IPS-18c (cell line): ENCODE measurements around the gene FAM124A.
"Not testable (repeated sequence)": the region's sequence is repeated elsewhere in the genome, so short reads cannot be mapped to it uniquely, and the experiment has no call there.

ENCODE experiments used
- H3K4me3 ChIP-seq: 2 replicates; pipeline ENCODE4 v1.7.0; 2013; ENCODE audit warnings: low read depth, mild to moderate bottlenecking, low read length, moderate library complexity; ENCODE audit not compliant: insufficient read depth
- H3K9me3 ChIP-seq: one replicate; pipeline ENCODE4 v1.6.1; 2013; ENCODE audit warnings: mild to moderate bottlenecking, low read length, moderate library complexity; ENCODE audit not compliant: control insufficient read depth, insufficient read depth

FAM124A gene

GRCh38 chr13:51276636-51277035, 54.4 kb downstream of the FAM124A start:
- H3K4me3 ChIP-seq, result no peak overlapping the region
- no peaks in the 10 kb centered on the region for H3K9me3 ChIP-seq

GRCh38 chr13:51277928-51278327, 55.7 kb downstream of the FAM124A start:
- no peak overlapping the region for H3K4me3 ChIP-seq
- no peaks in the 10 kb centered on the region for H3K9me3 ChIP-seq

- H3K4me3 ChIP-seq, result no peak overlapping the region
Observed at GRCh38 chr13:51278426-51279130, 56.4 kb downstream of the FAM124A start.

GRCh38 chr13:51280379-51280940, 58.3 kb downstream of the FAM124A start:
- no peaks in the 10 kb centered on the region for H3K9me3 ChIP-seq
- H3K4me3 ChIP-seq, result no peak overlapping the region

More at GRCh38 chr13:51278426-51279130, 56.4 kb downstream of the FAM124A start:
- no peaks in the 10 kb centered on the region for H3K9me3 ChIP-seq

GRCh38 chr13:51282322-51282721, 60.1 kb downstream of the FAM124A start:
- H3K4me3 ChIP-seq, result no peak overlapping the region
- H3K9me3 ChIP-seq, result no peaks in the 10 kb centered on the region

- H3K9me3 ChIP-seq, result not testable (repeated sequence)
Observed at GRCh38 chr13:51282923-51283322, 60.7 kb downstream of the FAM124A start.

GRCh38 chr13:51283371-51283770, 61.2 kb downstream of the FAM124A start:
- no peaks in the 10 kb centered on the region for H3K9me3 ChIP-seq

More at GRCh38 chr13:51282923-51283322, 60.7 kb downstream of the FAM124A start:
- not testable (repeated sequence) for H3K4me3 ChIP-seq

GRCh38 chr13:51284339-51284738, 62.1 kb downstream of the FAM124A start:
- H3K4me3 ChIP-seq, result no peak overlapping the region
- H3K9me3 ChIP-seq, result no peaks in the 10 kb centered on the region

More at GRCh38 chr13:51283371-51283770, 61.2 kb downstream of the FAM124A start:
- no peak overlapping the region for H3K4me3 ChIP-seq

GRCh38 chr13:51286135-51287002, 64.2 kb downstream of the FAM124A start:
- Histone ChIP-seq H3K9me3 (no peaks in the 10 kb centered on the region), H3K4me3 (no peak overlapping the region)

GRCh38 chr13:51287758-51288157, 65.6 kb downstream of the FAM124A start:
- H3K4me3 ChIP-seq, result no peak overlapping the region
- H3K9me3 ChIP-seq, result no peaks in the 10 kb centered on the region

- not testable (repeated sequence) for H3K9me3 ChIP-seq, H3K4me3 ChIP-seq
Observed at GRCh38 chr13:51288254-51288653, 66.1 kb downstream of the FAM124A start.

GRCh38 chr13:51291341-51291740, 69.1 kb downstream of the FAM124A start:
- Histone ChIP-seq H3K9me3 (no peaks in the 10 kb centered on the region), H3K4me3 (no peak overlapping the region)

GRCh38 chr13:51292000-51292565, 69.9 kb downstream of the FAM124A start:
- H3K9me3 ChIP-seq, result no peaks in the 10 kb centered on the region
- no peak overlapping the region for H3K4me3 ChIP-seq

- no peak overlapping the region for H3K4me3 ChIP-seq
- H3K9me3 ChIP-seq, result no peaks in the 10 kb centered on the region
Observed at GRCh38 chr13:51297556-51297955, 75.4 kb downstream of the FAM124A start.

GRCh38 chr13:51298812-51299211, 76.6 kb downstream of the FAM124A start:
- Histone ChIP-seq H3K9me3 (no peaks in the 10 kb centered on the region), H3K4me3 (no peak overlapping the region)

GRCh38 chr13:51303063-51303552, 80.9 kb downstream of the FAM124A start:
- Histone ChIP-seq H3K9me3 (no peaks in the 10 kb centered on the region), H3K4me3 (no peak overlapping the region)

- no peaks in the 10 kb centered on the region for H3K9me3 ChIP-seq
- H3K4me3 ChIP-seq, result no peak overlapping the region
Observed at GRCh38 chr13:51303882-51304281, 81.7 kb downstream of the FAM124A start.
